NCI-H1436 treated with DMSO at 0.1 percent for 48 hours (cell line): ENCODE measurements around the gene TSPAN8.
"Not testable (repeated sequence)": the region's sequence is repeated elsewhere in the genome, so short reads cannot be mapped to it uniquely, and the experiment has no call there.

Source experiments
- DNase-seq: peaks from one replicate; lab custom pipeline; 2025; lab: John Stamatoyannopoulos, UW

TSPAN8 gene

DNA sequence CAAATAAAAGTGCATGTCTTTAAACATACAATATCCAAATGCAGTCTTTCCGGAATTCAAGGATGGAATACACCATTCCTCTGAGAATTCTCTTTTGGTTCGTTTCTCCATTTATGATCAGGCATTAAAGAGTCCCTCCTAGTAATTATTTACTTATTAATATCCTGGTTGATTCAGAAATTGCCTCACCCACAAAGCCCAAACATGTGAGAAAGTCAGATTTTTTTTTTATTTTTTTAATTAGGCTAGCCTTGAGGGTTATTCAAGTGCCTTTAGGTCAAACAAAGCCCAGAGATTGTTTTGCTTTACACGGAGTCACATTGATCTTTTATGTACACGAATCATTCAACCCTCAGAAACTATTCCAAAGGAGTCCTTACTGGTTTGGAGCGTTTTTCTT is 6.4 kb upstream of the TSPAN8 start:
- no peak for DNase-seq

DNA sequence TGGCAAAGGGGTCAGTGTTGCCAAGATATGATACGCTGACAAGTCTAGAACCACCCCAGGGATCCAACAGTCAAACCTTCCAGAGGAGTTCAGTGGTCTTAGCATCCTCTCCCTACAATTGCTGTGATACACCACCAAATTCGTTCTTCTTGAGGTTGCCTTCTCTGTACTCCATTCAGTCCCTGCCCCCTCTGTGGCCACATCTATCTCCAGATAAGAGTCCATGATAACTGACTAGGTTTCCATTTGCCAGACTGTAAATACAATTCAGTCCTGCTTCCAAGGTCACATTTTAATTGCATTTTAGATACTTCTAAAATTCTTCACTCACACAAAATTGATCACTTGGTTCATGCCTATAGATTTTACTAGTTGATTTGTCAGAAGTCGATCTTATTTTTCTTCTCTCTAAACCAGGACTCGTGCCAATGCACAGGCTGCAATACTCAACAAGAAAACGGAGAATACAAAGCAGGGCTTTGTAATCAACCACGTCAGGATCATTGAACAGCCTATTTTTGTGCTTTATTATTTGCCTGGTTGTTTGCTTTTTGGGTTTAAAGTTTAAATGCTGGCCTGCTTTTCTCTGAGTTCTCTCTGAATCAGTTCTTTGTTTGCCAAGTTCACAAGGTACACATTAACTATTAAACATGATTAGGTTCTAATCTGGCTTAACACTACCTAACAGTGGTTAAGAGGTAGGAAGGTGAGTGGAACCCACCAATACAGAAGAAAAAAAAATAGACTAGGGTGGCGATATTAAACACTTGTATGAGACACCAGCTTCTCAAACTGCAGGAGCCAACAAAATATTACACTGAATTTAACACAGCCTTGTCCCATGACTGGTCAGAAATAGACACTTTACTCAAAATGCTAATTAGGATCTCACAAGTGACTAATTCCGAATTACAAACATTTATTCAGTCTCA is 5.3 kb upstream of the TSPAN8 start:
- no peak for DNase-seq

DNA sequence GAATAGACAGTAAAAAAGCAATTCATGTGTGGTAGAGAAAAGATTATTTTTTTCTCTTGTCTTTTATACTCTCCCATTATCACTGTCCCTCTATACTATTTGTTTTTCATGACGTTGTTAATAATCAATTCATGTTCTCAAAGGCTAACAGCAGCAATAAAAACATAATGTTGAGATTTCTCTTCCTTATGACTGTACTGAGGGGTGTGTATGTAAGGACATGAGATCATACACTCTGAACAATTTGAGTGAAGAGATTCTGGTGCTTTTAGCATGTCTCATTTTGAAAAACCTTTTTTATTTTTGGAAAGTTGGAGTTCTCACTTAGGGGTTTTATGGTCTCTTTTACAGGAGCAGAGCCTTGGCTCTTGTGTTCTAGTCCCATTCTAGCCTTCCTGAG is 3.8 kb upstream of the TSPAN8 start:
- DNase-seq = no peak

DNA sequence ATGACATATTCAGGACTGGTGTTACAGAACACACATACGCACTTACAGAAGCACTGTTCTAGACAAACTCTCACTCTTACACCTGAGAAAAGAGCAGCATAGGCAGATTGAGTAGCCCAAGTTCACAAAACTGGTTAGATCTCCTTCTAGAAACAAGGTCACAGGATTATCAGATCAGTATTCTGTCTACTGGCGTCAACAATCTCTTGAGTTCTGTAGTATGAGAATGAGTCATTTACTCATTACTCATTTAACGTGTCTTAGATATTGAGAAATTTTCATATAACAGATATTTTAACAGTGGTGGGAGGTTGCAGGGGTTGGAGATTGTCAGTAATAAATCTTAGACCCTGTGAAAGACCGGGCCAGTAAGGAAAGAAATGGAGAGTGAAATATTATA is 2.8 kb upstream of the TSPAN8 start:
- no peak for DNase-seq

DNA sequence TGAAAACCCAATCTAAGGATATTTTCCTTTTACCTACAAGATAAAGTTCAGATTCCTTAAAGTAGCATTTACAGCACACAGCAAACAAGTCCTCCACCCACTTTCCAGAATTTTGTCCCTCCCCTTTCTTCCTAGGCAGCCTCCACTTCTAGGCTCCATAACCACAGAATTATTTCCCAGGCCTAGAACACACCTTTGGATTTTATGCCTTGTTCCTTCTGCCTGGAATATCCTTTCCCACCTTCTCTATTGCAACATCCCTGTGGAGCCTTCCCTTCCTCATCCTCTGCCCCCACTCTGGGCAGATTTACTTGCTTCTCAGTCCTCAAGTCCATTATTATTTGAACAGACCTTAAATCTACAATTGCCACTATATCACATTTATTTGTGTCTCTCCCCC is 2.1 kb upstream of the TSPAN8 start:
- no peak for DNase-seq

DNA sequence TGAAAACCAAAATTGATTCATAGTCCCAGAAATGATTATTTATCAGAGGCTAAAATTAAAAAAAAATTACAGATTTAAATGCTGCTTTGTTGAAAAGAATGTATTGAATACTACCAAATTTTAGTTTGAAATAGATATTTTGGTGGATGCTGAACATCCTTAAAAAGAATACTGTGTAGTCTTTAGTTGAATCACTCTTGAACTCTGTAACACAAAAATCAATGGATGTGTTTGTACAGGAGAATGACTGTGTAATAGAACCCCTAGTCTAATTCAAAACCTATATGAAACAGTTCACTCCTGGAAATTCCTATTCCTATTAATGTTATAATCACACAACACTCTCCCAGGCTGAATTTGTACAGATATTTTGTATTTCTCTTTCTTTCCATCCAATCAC is 1.5 kb upstream of the TSPAN8 start:
- no peak for DNase-seq

DNA sequence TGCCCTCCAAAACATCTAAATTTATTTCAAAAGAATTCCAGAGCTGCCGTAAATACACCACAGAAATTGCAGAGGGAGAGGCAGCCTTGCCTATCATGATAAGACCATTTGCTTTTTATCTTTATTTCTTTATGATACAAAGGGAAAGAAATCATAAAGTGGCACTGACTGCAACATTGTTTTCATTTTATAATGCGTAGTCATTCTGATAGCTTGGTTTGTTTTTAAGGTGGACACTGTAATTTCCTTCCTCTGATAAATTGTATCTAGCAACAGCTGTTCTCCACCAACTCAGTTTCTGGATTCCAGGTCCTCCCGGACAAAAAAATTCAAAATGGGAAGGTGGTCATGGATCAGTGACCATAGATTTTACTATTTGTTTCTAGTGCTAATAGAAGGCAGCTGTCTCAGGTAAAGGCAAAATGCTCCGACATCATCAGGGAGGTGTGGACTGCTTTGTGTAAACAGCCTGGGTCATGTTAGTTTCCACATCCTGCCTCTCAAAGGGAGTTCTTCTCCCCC is 623 bp upstream of the TSPAN8 start:
- DNase-seq = no peak

DNA sequence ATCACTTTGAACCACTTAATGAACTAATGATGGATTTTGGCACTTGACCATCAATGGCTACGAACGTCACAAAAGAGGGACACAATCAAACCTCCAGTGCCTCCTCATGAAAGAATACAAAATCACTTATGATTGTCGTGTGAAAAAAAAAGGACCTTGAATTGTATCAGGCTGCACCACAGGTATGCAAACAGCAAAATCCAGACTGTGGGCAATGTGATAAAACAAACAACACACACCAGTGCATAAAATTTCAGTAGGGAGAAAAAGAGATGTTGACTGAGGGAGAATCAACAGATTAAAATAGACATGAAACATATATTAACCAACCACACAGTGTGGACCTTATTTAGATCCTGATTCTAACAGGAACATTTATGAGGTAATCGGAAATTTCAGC is 2.6 kb downstream of the TSPAN8 start:
- DNase-seq = no peak

DNA sequence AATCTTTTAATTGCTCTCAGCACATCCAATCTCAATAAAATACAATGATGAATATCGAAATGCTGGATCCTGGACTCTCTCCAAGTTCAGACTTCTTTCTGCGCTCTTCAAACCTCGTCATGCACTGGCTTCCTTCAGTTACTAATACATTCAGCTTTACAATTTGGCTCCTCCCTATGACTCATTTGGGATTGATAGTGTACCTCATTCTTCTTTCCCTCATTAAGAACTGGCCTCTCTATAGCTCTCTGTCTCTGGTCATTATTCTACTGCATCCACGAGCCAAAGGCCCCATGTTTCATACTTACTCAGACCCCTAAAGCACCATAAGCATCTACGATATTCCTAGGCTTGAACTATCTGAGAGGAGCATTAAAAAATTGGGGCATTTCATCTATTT is 4.9 kb downstream of the TSPAN8 start:
- DNase-seq = no peak

DNA sequence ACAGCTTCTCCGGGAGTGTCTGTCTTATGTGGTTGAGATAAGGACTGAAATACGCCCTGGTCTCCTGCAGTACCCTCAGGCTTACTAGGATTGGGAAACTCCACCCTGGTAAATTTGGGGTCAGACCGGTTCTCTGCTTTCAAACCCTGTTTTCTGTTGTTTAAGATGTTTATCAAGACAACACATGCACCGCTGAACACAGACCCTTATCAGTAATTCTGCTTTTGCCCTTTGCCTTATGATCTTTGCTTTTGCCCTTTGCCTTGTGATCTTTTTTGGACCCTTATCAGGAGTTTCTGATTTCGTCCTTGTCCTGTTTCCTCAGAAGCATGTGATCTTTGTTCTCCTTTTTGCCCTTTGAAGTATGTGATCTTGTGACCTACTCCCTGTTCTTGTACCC is 7.8 kb downstream of the TSPAN8 start:
- not testable (repeated sequence) for DNase-seq

DNA sequence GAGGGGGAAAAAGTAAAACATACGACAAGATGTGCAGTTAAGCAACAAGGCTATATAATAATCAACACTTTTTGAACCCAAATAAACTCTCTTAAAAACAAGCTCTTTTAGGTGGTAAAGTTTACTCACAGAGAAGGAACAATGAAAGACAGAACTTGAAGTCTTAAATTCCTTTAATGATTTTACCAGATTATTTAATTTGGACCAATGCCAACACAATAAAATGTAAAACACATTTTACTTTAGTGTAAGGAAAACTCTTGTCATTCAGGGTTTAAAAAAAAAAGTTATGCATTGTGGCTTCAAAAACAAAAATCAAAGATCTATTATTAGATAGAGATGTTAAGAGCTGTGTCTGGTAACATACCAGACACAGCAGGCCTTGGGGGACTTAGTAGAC is 13.1 kb downstream of the TSPAN8 start:
- no peak for DNase-seq

DNA sequence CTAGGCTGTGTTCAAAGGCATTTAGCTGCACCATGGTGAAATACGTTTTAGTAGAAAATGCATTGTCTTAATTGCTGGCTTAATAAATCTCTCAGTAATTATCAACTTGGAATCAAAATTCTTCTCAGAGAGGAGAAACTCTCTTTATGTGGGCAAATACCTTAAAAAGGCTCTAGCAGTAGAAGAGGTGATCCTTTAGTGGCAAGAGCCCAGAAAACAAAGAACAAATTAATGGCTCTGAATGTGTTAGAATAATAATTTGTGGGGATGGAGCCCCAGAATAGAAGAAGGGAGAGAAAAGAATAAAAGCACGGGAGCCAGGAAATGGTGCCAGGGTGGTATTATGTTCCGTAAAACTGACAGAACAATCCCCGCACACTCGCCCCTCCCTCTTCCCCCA is 14.8 kb downstream of the TSPAN8 start:
- no peak for DNase-seq

DNA sequence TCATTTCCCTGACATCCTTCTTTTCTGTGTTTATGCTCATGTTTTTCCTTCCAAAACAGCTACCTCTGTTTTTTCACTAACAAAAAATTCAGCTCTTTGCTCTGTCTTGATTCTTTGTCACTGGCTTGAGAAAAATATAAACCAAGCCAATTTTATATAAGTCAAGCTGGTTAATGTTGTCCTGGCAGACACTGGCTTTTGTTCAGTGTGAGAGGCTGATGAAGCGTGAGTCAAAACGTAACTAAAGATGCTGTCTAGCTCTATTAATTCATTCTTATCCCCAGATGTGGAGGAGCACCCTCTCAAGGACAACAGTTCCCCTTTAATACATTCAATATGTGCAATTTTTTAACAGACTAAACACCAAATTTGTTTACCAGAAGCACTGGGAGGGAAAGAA is 15.8 kb downstream of the TSPAN8 start:
- DNase-seq = no peak

DNA sequence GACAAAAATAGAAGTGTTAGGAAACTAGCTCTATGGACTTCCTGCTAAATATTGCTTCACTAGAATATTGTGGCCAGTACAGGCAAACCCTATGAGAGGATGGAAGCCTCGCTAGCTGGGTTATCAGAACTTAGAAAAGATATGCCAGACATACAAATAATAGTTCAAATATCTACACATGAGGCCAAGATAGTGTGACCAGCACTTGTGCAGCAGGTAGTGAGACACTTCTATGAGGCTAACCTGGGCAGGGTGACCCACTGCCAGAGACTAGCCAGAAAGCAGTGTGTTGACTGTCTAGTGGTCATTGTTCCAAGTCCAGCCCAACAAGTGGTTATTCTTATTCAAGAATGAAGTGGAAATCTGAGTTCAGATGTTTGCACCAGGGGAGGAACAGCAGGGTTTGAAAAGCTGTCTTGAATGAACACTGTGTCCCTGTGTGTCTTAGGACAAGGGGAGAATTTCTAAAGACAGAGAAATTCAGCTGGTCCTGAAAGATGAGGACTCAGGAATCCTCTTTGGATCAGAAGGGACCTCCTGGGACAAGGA is 16.3 kb downstream of the TSPAN8 start:
- DNase-seq = no peak

DNA sequence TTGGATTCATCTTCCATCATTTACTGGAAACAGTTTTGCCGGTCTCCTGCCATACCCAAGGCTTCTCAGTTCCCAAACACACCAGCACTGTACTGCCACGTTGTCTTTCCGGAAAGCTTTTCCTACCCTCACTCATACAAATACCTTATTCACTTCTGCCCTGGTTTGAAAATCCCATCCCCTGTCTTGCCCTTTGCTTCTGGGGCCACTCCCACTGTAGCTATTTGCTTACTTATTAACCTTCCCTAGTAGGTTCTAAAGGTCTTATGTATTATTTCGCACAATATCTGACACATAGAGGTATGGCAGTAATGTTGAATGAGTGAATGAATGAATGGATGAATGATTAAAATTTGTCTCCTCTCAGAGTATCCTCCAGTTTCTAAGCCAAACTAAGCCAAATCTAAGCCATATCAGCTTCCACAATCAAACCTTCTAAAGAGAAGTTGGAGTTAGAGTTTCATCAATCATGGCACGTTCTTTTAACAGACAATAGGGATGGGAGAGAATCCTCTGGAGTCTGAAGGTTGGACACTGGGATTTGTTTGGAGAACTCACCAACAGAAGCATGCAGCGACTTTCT is 18.6 kb downstream of the TSPAN8 start:
- no peak for DNase-seq

DNA sequence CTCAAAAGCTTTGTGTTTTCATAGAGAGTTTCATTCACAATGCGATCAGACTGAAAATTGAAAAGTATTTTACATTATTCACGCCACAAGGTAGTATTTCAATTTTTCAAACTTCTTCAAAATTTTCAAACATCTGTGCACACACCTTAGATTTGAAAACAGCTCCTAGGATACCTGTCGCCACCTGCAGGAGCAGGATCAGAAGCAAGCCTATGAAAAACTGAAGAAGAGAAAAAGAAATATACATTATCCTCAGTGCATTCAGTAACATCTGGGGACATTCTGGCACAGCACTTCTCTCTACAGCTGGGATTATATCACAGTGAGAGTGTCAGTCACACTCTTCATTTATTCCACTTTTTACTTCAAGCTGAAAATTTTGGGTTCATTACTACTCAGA is 19.8 kb downstream of the TSPAN8 start:
- DNase-seq = no peak

DNA sequence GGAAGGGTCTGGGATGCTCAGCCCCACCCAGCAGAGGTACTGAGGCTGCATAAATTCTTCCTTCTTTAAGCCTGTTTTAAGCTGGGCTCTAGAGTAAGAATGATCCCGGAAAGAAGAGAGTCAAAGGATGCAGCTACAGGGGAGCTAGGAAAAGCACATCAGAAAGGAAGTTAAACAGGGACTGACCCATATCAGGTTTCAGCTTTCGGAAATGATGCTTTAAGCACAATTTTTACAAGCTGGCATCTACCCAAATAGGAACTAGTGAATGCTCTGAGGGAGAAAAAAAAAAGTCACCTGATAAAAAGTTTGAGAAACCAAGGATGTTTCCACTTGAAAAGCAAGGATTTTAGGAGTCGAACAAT is 22.0 kb downstream of the TSPAN8 start:
- DNase-seq = no peak

DNA sequence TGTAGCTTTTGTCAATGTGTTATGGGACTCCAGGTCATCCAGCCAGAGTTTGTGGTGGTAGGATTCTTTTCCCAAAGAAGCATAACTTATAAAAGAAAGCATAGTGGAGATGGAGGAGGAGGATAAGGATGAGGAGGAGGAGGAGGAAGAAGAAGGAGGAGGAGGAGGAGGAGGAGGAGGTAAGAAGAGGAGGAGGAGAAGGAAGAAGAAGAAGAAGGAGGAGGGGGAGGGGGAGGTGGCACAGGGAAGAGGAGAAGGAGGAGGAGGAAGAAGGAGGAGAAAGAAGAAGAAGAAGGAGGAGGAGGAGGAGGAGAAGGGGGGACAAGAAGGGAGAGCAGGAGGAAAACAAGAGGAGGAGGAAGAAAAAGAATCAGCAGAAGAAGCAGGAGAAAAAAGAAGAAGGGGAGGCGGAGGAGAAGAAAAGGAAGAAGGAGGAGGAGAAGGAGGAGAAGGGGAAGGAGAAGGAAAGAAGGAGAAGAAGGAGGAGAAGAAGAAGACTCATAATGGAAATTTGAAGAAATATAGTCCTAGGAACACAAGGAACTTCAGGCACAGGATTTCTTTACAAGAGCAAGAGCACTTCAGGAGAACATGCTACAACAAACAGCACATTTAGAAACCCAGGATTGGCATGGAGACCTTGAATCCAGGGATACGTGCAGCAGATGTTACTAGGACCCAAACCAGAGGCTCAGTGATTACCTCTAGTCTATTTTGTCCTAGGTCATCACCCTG is 22.6 kb downstream of the TSPAN8 start:
- DNase-seq = no peak

DNA sequence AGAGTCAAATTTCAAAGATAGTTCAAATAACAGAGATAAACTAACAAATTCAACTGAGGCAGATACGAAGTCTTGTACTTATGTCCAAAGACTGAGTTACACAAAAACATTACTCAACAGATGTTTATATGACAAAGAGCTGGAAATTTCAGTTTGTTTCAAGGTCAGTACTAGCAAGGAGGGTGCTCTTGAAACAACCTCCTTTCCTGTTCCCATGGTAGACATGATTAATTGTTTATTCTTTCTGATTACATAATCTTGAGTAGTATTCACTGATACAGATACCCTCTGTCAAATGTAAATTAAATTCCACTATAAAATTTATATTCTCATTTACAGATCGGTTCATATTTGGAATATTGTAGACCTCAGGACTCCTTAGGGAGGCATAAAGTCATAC is 23.4 kb downstream of the TSPAN8 start:
- no peak for DNase-seq

DNA sequence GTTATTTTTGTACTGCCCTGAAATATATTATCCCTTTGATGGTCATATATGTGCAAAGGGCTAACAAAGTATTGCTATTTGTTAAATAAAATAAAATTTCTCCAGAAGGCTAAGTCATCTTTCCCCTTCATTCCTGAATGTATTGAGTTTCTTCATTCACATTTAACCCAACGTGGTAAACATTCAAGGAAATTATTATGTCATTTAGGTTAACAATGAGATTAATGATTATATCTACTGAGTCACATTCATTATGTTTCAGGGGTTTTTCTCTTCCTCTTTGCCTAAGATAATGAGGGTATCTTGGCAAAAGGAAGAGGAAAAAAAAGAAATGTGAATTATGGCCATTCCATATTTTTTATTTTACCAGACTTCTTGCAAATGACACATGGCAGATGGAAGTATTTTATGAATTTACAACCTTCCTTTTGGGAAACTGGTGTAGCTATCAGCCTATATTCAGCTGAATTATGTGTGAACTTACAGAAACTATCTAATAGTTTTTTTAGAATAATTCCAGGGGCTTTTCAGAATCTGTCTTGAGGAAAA is 27.2 kb downstream of the TSPAN8 start:
- DNase-seq = no peak

DNA sequence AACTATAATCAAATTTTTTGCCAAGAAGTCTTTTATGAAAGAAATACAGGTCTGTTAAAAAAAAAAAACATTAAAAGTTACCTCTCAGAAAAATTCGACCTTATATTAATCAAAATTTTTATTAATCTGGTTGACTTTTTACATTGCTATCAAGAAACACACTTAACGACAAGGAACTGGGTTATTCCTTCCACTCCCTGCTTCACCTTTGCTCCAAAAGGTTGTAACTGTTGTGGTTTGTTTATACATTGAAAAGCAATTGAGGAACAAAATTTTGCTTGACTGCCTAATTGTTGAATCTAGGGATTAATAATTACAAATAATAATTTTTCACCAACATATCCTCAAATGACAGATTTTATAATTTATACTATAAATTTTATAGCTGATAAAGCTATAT is 28.4 kb downstream of the TSPAN8 start:
- no peak for DNase-seq

DNA sequence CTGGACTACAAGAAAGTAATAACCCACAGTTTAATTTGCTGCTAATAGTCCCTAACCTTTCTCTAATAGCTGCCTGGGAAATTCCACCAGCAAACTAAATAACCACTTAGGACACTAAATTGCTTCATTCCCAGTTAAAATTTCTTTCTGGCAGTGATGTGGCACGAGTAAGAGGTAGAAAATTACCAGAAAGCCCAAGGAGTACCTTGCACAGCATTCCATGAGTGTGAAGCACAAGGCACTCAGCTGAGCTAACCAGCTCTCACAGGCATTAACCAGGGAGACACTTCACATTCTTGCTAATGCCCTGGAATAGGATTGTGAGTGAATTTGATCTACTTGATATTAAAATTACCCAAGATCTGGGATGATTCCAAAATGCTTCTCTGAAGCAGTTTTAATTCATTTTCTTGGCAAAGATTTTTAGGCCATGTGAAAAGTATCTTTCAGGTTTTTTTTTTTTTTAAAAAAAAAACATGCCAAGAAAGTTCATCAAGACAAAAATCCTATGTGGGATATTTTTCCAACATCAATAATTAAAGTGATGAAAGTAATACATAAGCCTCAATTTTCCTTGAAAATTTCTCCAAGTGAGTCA is 29.5 kb downstream of the TSPAN8 start:
- no peak for DNase-seq
